GM12878 (cell line): ENCODE measurements around the gene OXCT1. TPM values are rescaled to one million over a fixed set of nuclear protein-coding genes. Genes with fewer than 3 reads are reported as not detected.
A peak's percentile ranks its signal among the peaks of the same experiment; 100 is the strongest.

Experiments
- ATF2 ChIP-seq: IDR thresholded peaks from 2 replicates; pipeline ENCODE4 v1.6.1; 2012; ENCODE audit warnings: low read length, inconsistent platforms
- BHLHE40 ChIP-seq, 2 experiments: fragments of 450-650 bp in 1 of 2; IDR thresholded peaks; 2 replicates each; pipeline ENCODE4 v1.6.1; 2011 to 2017; ENCODE audit warnings: low read depth in 2 of 2, borderline replicate concordance in 1 of 2, improper control_type of control experiment in 1 of 2, low read length in 1 of 2, mild to moderate bottlenecking in 1 of 2
- CEBPB ChIP-seq, 2 experiments: fragments of 150-350 bp in 1 of 2; IDR thresholded peaks; 2 replicates each; pipeline ENCODE4 v1.6.1; 2012 to 2014; ENCODE audit warnings: low read depth in 2 of 2, low read length in 2 of 2, borderline replicate concordance in 1 of 2, inconsistent platforms in 1 of 2
- CTCF ChIP-seq, 3 experiments: IDR thresholded peaks in 2 of 3; conservative IDR thresholded peaks in 1 of 3; 2 replicates each; pipeline ENCODE4 v1.5.1; 2011; ENCODE audit warnings: low read depth in 3 of 3, low read length in 3 of 3, mild to moderate bottlenecking in 3 of 3, control low read depth in 2 of 3, moderate library complexity in 2 of 3, inconsistent platforms in 1 of 3, mixed read lengths in 1 of 3; ENCODE audit not compliant: control insufficient read depth in 2 of 3, insufficient read depth in 1 of 3; ENCODE audit errors: extremely low read depth in 1 of 3
- ESRRA ChIP-seq: IDR thresholded peaks from 2 replicates; pipeline ENCODE4 v1.6.1; 2012; ENCODE audit warnings: mild to moderate bottlenecking, low read length, improper control_type of control experiment
- FOXM1 ChIP-seq: IDR thresholded peaks from 2 replicates; pipeline ENCODE4 v1.6.1; 2012; ENCODE audit warnings: low read depth, mild to moderate bottlenecking, inconsistent platforms, low read length, moderate library complexity
- HCFC1 ChIP-seq: fragments of 150-350 bp; IDR thresholded peaks from 2 replicates; pipeline ENCODE4 v1.6.1; 2014; ENCODE audit warnings: low read length
- IRF4 ChIP-seq: IDR thresholded peaks from 2 replicates; pipeline ENCODE4 v1.6.1; 2011; ENCODE audit warnings: low read depth, low read length
- KLF5 ChIP-seq: fragments of 450-650 bp; IDR thresholded peaks from 2 replicates; pipeline ENCODE4 v1.6.1; 2014; ENCODE audit warnings: mild to moderate bottlenecking; ENCODE audit not compliant: partially characterized antibody
- MEF2B ChIP-seq: fragments of 450-650 bp; IDR thresholded peaks from 2 replicates; pipeline ENCODE4 v1.6.1; 2018; ENCODE audit warnings: mild to moderate bottlenecking, moderate library complexity; ENCODE audit not compliant: partially characterized antibody, poor library complexity, severe bottlenecking
- MXI1 ChIP-seq: fragments of 150-350 bp; IDR thresholded peaks from 2 replicates; pipeline ENCODE4 v1.6.1; 2011; ENCODE audit warnings: low read depth, mild to moderate bottlenecking, inconsistent platforms, low read length, improper control_type of control experiment
- NFXL1 ChIP-seq: fragments of 450-650 bp; IDR thresholded peaks from 2 replicates; pipeline ENCODE4 v1.6.1; 2017; ENCODE audit warnings: antibody characterized with exemption, mild to moderate bottlenecking, borderline replicate concordance
- NFYA ChIP-seq: IDR thresholded peaks from 2 replicates; pipeline ENCODE4 v1.6.1; 2011; ENCODE audit warnings: low read depth, mild to moderate bottlenecking, low read length, improper control_type of control experiment, borderline replicate concordance
- NFYB ChIP-seq: IDR thresholded peaks from 2 replicates; pipeline ENCODE4 v1.6.1; 2011; ENCODE audit warnings: low read depth, mild to moderate bottlenecking, low read length, improper control_type of control experiment, moderate library complexity; ENCODE audit not compliant: insufficient read depth
- POLR2AphosphoS5 ChIP-seq: IDR thresholded peaks from 2 replicates; pipeline ENCODE4 v1.6.1; 2011; ENCODE audit warnings: mild to moderate bottlenecking, low read length, inconsistent platforms
- RB1 ChIP-seq: fragments of 450-650 bp; formaldehyde crosslinking; IDR thresholded peaks from 2 replicates; pipeline ENCODE4 v1.6.1; 2017; ENCODE audit warnings: mild to moderate bottlenecking, borderline replicate concordance
- RELA ChIP-seq: fragments of 450-650 bp; IDR thresholded peaks from 2 replicates; pipeline ENCODE4 v1.8.0; 2014; ENCODE audit warnings: borderline replicate concordance; ENCODE audit not compliant: partially characterized antibody
- RFX5 ChIP-seq: IDR thresholded peaks from 2 replicates; pipeline ENCODE4 v1.6.1; 2011; ENCODE audit warnings: low read depth, low read length, improper control_type of control experiment
- SMAD1 ChIP-seq: fragments of 450-650 bp; IDR thresholded peaks from 2 replicates; pipeline ENCODE4 v1.6.1; 2018; ENCODE audit warnings: mild to moderate bottlenecking, low read depth; ENCODE audit not compliant: partially characterized antibody
- SP1 ChIP-seq: IDR thresholded peaks from one replicate; pipeline ENCODE4 v1.6.1; 2011; ENCODE audit warnings: low read depth, low read length
- SUZ12 ChIP-seq: fragments of 200-600 bp; sonication (generic); IDR thresholded peaks from one replicate; pipeline ENCODE4 v1.6.1; 2018; ENCODE audit warnings: antibody characterized with exemption, mild to moderate bottlenecking; ENCODE audit not compliant: unreplicated experiment
- ZBTB4 ChIP-seq: fragments of 450-650 bp; formaldehyde crosslinking; IDR thresholded peaks from 2 replicates; pipeline ENCODE4 v1.4.0; 2022; ENCODE audit warnings: mild to moderate bottlenecking, moderate library complexity
- ZNF217 ChIP-seq: fragments of 450-650 bp; IDR thresholded peaks from 2 replicates; pipeline ENCODE4 v1.6.1; 2017; ENCODE audit warnings: antibody characterized with exemption, mild to moderate bottlenecking
- ZNF274 ChIP-seq: IDR thresholded peaks from one replicate; pipeline ENCODE4 v1.8.0; 2011; ENCODE audit not compliant: insufficient read length, insufficient read depth
- ZNF384 ChIP-seq: IDR thresholded peaks from 2 replicates; pipeline ENCODE4 v1.6.1; 2012; ENCODE audit warnings: low read depth, mild to moderate bottlenecking, low read length, improper control_type of control experiment, borderline replicate concordance
- polyA plus RNA-seq, 11 experiments: library from polyadenylated mRNA; depleted of rRNA in 4 of 11; unstranded in 6 of 11; stranded (reverse) in 5 of 11; fragments of >200 nt; fragmentation: Nextera tagmentation in 4 of 11; fragmentation: Illumina TruSeq in 1 of 11; extraction: Ambion mirVana in 4 of 11; extraction: Trizol in 1 of 11; gene quantifications; 1 replicate in 1 of 11; 2 replicates in 10 of 11; pipeline versions ENCODE4 v1.2.1 to v1.2.3, GENCODE V29; 2011 to 2016; ENCODE audit warnings: inconsistent platforms in 2 of 11, missing spikeins in 2 of 11, low read depth in 1 of 11
- total RNA-seq, 4 experiments: library from RNA; depleted of rRNA in 3 of 4; stranded (reverse); fragments of >200 nt in 3 of 4; fragmentation: Illumina TruSeq in 1 of 4; extraction: Trizol in 1 of 4; gene quantifications; 2 replicates each; pipeline versions ENCODE4 v1.2.1 to v1.2.3, GENCODE V29; 2013 to 2021

The OXCT1 gene
- total and polyA plus RNA-seq, 10 of the 15 experiments (the other 5 are each of a cell fraction or from before 2014, with no cell fraction given) = 46.9 to 103 (median 70.5) TPM

GRCh38 chr5:41748631-41749030 is 121.6 kb downstream of the OXCT1 start (continued):
- TF ChIP-seq ZBTB4 (CRISPR knock-in tag) = no peak
- TF ChIP-seq ZNF217 = peak; percentile 66; the same call in 1 of the 2 replicates
- no peak for TF ChIP-seq ESRRA
- peak; percentile 28 for TF ChIP-seq MEF2B
- TF ChIP-seq SUZ12 = no peak
- peak; percentile 74; the same call in 1 of the 2 replicates for TF ChIP-seq IRF4
- TF ChIP-seq SP1 = no peak
- TF ChIP-seq MXI1 = no peak
- TF ChIP-seq HCFC1 = no peak
- TF ChIP-seq ZNF274 = no peak
- peak; percentile 74 for TF ChIP-seq ATF2
- TF ChIP-seq NFYB = no peak
- TF ChIP-seq SMAD1 = no peak
- no peak for TF ChIP-seq ZNF384
- TF ChIP-seq CTCF (IDR thresholded peaks at IDR 0.05 in 2 of 3, conservative IDR thresholded peaks at IDR 0.05 in 1 of 3; ENCODE audit: control insufficient read depth in 2 of 3, extremely low read depth in 1 of 3, insufficient read depth in 1 of 3, low read depth in 3 of 3, low read length in 3 of 3) = no peak
- no peak for TF ChIP-seq FOXM1
- no peak for TF ChIP-seq CEBPB (IDR thresholded peaks at IDR 0.05; ENCODE audit: borderline replicate concordance in 1 of 2, low read depth in 2 of 2, low read length in 2 of 2)
- no peak for TF ChIP-seq NFYA
- no peak for TF ChIP-seq NFXL1
- no peak for TF ChIP-seq RB1
- TF ChIP-seq KLF5 = no peak
- TF ChIP-seq RFX5 = no peak
- TF ChIP-seq RELA = no peak
- TF ChIP-seq BHLHE40 (IDR thresholded peaks at IDR 0.05; ENCODE audit: borderline replicate concordance in 1 of 2, low read depth in 2 of 2, low read length in 1 of 2) = peak in 1 of 2 experiments; percentile 59; a peak in 1 of 4 replicates
- no peak for TF ChIP-seq POLR2AphosphoS5
